22Rv1 (cell line): ENCODE measurements around the gene NPM3.
"Not testable (repeated sequence)": the region's sequence is repeated elsewhere in the genome, so short reads cannot be mapped to it uniquely, and the experiment has no call there.

ENCODE experiments used
- H3K27ac ChIP-seq: fragments of 450-650 bp; 2 replicates; pipeline ENCODE4 v1.5.1; 2017
- CTCF ChIP-seq: fragments of 450-650 bp; IDR thresholded peaks from 2 replicates; pipeline ENCODE4 v1.5.1; 2017; ENCODE audit warnings: mild to moderate bottlenecking
- ZFX ChIP-seq: fragments of 450-650 bp; IDR thresholded peaks from 2 replicates; pipeline ENCODE4 v1.6.1; 2017; ENCODE audit warnings: antibody characterized with exemption, borderline replicate concordance

The NPM3 gene

GRCh38 chr10:101793526-101793925, 10.3 kb upstream of the NPM3 start:
- H3K27ac ChIP-seq: no peak overlapping the region

GRCh38 chr10:101789686-101790085, 6.4 kb upstream of the NPM3 start:
- TF ChIP-seq ZFX: no peak
- TF ChIP-seq CTCF: no peak
- no peak overlapping the region for H3K27ac ChIP-seq

More at GRCh38 chr10:101793526-101793925, 10.3 kb upstream of the NPM3 start:
- TF ChIP-seq CTCF (no peak), ZFX (no peak)

- not testable (repeated sequence) for H3K27ac ChIP-seq
Observed at GRCh38 chr10:101789231-101789630, 6.0 kb upstream of the NPM3 start.

GRCh38 chr10:101785801-101786200, 2.6 kb upstream of the NPM3 start:
- H3K27ac ChIP-seq: 0 out of 2 replicates have a peak overlapping the region, but pooled peaks have one; percentile 70
- no peak for TF ChIP-seq CTCF
- TF ChIP-seq ZFX: no peak

- peak overlapping the region; percentile 70 for H3K27ac ChIP-seq
- TF ChIP-seq CTCF (no peak), ZFX (no peak)
Observed at GRCh38 chr10:101784558-101784957, 1.3 kb upstream of the NPM3 start.

- TF ChIP-seq CTCF (no peak), ZFX (no peak)
- H3K27ac ChIP-seq: peak overlapping the region; percentile 70
Observed at GRCh38 chr10:101783736-101784118, 481 bp upstream of the NPM3 start.

- H3K27ac ChIP-seq: peak overlapping the region; percentile 70
- no peak for TF ChIP-seq CTCF
- TF ChIP-seq ZFX: no peak
Observed at GRCh38 chr10:101781984-101782810, 1.0 kb downstream of the NPM3 start.

GRCh38 chr10:101781655-101781983, 1.6 kb downstream of the NPM3 start:
- TF ChIP-seq ZFX (no peak), CTCF (no peak)
- H3K27ac ChIP-seq: peak overlapping the region; percentile 70
